Measurements from ENCODE around the gene BCL7C.

BCL7C gene

DNA sequence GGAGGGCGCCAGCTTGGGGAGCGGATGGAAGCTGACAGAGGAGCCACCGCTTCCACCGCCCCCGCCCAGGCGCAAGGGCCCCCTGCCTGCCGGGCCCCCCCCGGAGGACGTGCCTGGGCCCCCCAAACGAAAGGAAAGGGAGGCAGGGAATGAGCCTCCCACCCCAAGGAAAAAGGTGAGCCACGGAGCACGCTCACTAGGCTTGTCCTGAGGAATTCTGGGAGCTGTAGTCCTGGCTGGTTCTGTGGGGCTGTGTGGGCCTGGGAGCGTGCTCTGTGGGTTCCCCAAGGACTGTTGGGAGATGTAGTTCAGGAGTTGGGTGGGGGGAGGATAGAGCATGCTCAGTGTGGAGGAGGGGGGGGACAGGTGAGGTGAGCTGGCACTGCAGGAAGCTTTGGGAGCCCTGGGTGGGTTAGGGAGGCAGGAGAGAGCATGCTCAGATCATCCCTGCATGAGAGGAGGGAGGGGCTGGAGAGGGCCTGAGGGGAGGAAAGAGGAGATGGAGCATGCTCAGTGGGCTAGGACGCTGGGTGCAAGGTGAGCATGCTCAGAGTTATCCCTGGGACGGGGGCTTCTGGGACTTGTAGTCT is 34.0 kb upstream of the BCL7C start:
- TF ChIP-seq, protein P1, sequence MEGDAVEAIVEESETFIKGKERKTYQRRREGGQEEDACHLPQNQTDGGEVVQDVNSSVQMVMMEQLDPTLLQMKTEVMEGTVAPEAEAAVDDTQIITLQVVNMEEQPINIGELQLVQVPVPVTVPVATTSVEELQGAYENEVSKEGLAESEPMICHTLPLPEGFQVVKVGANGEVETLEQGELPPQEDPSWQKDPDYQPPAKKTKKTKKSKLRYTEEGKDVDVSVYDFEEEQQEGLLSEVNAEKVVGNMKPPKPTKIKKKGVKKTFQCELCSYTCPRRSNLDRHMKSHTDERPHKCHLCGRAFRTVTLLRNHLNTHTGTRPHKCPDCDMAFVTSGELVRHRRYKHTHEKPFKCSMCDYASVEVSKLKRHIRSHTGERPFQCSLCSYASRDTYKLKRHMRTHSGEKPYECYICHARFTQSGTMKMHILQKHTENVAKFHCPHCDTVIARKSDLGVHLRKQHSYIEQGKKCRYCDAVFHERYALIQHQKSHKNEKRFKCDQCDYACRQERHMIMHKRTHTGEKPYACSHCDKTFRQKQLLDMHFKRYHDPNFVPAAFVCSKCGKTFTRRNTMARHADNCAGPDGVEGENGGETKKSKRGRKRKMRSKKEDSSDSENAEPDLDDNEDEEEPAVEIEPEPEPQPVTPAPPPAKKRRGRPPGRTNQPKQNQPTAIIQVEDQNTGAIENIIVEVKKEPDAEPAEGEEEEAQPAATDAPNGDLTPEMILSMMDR (IDR thresholded peaks at IDR 0.05) = no peak

DNA sequence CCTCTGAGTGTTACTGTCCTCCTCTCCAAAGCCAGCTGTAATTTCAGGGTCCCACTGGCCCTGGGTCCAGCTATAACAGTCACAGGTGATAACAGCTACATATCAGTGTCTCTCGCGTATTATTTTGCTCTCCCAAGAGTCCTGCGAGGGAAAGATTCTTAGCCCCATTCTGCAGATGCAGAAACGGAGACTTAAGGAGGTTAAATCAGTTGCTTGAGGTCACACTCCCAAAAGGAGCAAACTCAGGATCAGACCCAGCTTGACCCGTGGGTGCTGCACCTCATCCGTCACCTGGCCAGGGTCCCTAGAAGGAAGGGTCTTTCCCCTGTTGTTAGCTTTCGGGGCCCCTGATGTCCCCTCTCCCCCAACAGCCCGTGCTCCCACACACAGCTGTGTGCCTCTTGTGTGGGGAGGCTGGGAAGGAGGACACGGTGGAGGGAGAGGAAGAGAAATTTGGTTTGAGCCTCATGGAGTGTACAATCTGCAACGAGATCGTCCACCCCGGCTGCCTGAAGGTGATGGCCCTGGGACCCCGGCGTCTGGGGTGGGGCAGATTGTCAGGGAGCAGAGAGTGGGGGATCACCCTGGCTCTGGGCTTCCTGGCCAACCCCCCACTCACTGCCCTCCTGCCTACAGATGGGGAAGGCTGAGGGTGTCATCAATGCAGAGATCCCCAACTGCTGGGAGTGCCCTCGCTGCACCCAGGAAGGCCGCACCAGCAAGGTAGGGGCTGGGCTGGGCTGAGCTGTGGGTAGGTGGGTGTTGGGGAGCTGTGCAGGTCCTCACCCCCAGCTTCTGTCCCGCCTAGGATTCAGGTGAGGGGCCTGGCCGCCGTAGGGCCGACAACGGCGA is 33.3 kb upstream of the BCL7C start:
- Histone ChIP-seq H3K27ac (peak overlapping the region in 1 of 2 donors; percentile 43), H3K4me1 (peaks cover 0 to 33% (median 16%) of the 10 kb centered on the region in 4 donors), H3K27me3 (no peaks in the 10 kb centered on the region), H3K9me3 (no peaks in the 10 kb centered on the region), H3K36me3 (peaks cover 7 to 62% (median 27%) of the 10 kb centered on the region in 3 donors), H3K4me3 (no peak overlapping the region)
- TF ChIP-seq, protein P1 (IDR thresholded peaks at IDR 0.05) = no peak
- intact Hi-C loops (cut with DNase I; ENCODE audit: low total_unique reads) = no loop called here
- no peak for DNase-seq

More for the DNA sequence above, 34.0 kb upstream of the BCL7C start:
- no peak for DNase-seq
- H3K36me3 ChIP-seq = peaks cover 7 to 69% (median 34%) of the 10 kb centered on the region in 3 donors
- H3K27me3 ChIP-seq = no peaks in the 10 kb centered on the region
- H3K4me3 ChIP-seq = no peak overlapping the region
- H3K9me3 ChIP-seq = no peaks in the 10 kb centered on the region
- intact Hi-C loops (cut with DNase I; ENCODE audit: low total_unique reads) = no loop called here
- H3K4me1 ChIP-seq = peaks cover 0 to 33% (median 16%) of the 10 kb centered on the region in 4 donors
- peak overlapping the region in 1 of 2 donors; percentile 43 for H3K27ac ChIP-seq

DNA sequence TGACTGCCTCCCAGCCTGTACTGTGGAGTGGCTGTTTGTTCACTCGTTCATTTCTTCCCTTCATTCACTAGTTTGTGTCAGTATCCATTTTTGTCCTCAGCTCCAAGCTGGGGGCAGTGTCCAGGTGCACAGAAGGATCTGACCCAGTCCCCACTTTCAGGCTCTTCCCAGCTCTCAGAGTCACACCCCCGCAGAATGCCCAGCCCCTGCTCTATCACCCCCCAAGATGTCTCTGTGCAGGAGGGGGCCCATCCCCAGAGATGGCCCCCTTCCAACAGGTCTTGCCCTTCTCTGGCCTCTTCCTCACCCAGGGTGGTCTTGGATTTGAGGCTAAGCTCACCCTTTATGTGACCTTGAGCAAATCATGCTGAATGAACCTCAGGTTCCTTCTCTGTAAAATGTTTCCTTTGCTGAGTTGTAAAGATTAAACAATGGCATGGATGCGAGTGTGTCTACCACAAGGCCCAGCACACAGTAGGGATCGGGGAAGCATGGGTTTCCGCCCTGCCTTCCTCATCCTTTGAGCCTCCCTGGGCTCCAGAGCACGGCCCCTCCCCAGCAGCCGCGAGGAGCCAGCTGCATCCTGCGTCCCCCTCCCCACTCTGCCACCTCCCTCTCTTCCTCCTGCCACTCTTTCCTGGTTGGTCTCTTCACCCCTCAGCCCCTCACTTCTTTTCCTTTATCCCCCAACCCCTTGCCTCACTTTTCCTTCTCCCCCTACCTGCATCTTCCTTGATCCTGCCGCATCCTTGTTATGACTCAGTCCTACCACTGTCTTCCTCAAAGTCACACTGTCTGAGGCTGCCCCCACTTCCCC is 32.3 kb upstream of the BCL7C start:
- H3K36me3 ChIP-seq = peaks cover 7 to 52% (median 18%) of the 10 kb centered on the region in 3 donors
- H3K27me3 ChIP-seq = no peaks in the 10 kb centered on the region
- no peak overlapping the region for H3K4me3 ChIP-seq
- H3K9me3 ChIP-seq = no peaks in the 10 kb centered on the region
- intact Hi-C loops (cut with DNase I; ENCODE audit: low total_unique reads) = no loop called here
- peaks cover 0 to 37% (median 20%) of the 10 kb centered on the region in 4 donors for H3K4me1 ChIP-seq
- H3K27ac ChIP-seq = no peak overlapping the region
- DNase-seq = no peak
- TF ChIP-seq, protein P1 (IDR thresholded peaks at IDR 0.05) = no peak

DNA sequence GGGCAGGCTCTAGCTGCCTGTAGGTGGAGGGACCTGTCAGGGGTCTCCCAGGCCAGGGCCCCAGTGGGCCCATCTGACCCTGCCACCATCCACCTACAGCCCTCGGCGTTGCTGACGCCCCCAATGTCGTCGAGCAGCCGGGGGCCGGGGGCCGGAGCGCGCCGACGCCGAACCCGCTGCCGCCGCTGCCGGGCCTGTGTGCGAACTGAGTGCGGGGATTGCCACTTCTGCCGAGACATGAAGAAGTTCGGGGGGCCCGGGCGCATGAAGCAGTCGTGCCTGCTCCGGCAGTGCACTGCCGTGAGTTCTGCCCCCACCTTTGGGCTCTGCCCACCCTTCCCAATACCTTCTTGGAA is 31.7 kb upstream of the BCL7C start:
- Histone ChIP-seq H3K9me3 (no peaks in the 10 kb centered on the region), H3K27me3 (no peaks in the 10 kb centered on the region), H3K27ac (peak overlapping the region in 1 of 2 donors; percentile 98), H3K4me3 (no peak overlapping the region), H3K36me3 (peaks cover 4 to 46% (median 12%) of the 10 kb centered on the region in 3 donors), H3K4me1 (peaks cover 0 to 38% (median 22%) of the 10 kb centered on the region in 4 donors)
- intact Hi-C loops (cut with DNase I; ENCODE audit: low total_unique reads) = no loop called here
- DNase-seq = no peak
- TF ChIP-seq, protein P1 (IDR thresholded peaks at IDR 0.05) = no peak

DNA sequence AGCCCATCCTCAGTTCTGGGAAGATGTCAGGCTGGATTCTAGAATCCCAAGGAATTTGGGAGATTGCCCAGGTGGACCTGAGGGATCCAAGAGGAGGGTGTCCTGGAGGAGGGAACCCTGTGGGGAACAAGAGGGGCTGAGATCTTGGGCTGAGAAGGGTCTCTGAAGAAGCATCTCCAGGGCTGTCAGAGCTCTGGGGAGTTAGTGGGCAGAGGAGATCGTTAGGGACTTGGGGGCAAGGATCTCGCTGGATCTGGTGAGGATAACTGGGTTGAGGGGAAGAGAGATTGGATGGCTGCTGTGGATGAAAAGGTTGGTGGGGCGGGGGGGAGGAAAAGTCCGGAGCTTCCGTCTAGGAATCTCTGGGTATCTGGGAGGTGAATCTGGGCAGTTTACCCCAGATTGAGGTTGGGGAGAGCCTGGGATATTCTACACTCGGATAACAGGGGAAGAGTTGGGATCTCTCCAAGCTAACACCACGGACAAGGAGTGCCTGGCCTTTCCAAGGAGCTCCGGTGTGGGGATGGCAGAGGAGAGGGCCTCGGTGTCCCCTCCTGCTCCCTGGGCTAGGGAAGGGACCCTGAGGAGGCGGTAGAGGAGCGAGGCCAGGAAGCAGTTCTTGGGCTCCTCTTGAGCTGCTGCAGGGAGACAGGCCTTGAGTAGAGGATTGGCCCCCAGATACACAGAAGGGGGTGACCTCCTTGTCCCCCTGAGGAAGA is 31.2 kb upstream of the BCL7C start:
- no peak for DNase-seq
- peaks cover 0 to 41% (median 6%) of the 10 kb centered on the region in 3 donors for H3K36me3 ChIP-seq
- TF ChIP-seq, protein P1 (IDR thresholded peaks at IDR 0.05) = no peak
- intact Hi-C loops (cut with DNase I; ENCODE audit: low total_unique reads) = loop anchor here (5.0 kb wide), 1 partner anchor 83 kb away; no protein-coding TSS in a partner anchor
- no peaks in the 10 kb centered on the region for H3K9me3 ChIP-seq
- H3K27me3 ChIP-seq = no peaks in the 10 kb centered on the region
- peak overlapping the region; percentile 82 to 97 for H3K4me3 ChIP-seq
- peak overlapping the region; percentile 89 to 98 for H3K27ac ChIP-seq
- H3K4me1 ChIP-seq = peaks cover 0 to 38% (median 22%) of the 10 kb centered on the region in 4 donors

Data from tibial artery (tissue), 4 donors.